GM18909 (cell line): ENCODE measurements around the gene QTRT2.
A peak's percentile ranks its signal among the peaks of the same experiment; 100 is the strongest.

ENCODE experiments used
- ATAC-seq: cut with Tn5 transposase; IDR thresholded peaks from one replicate; pipeline ENCODE4 v1.9.1; 2021; ENCODE audit warnings: mild to moderate bottlenecking; ENCODE audit not compliant: unreplicated experiment, poor library complexity

The QTRT2 gene

DNA sequence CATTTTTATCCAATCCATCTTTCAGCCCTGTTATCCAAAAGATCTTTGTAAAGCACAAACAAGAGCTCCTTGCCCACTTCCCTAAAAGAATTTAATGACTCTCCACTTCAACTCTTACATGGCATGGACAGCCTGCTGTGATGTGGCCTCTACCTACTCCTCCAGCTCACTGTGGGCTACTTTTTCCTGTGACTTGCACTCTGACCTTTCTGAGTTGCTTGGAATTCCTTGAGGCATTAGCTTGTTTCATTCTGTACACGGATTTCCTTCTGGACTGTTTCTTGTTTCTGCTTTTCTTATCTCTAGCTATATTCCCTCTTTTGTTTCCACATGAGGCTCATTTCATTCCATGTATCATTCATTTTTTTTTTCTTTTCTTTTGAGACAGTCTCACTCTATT is 15.2 kb downstream of the QTRT2 start:
- ATAC-seq = no peak

DNA sequence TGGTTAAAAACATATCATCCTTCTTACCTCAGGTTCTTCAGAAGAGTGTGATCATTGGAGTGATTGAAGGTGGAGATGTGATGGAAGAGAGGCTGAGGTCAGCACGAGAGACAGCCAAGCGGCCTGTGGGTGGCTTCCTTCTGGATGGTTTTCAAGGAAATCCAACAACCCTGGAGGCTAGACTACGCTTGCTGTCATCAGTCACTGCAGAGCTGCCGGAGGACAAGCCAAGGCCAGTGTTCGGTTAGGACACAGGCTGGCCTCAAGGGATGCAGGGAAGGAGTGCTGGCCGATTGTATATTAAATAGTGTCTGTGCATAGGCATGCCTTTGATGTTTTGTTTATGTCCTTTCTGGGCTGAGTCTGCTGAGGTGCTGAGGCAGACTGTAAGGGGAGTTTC is 20.2 kb downstream of the QTRT2 start:
- no peak for ATAC-seq

DNA sequence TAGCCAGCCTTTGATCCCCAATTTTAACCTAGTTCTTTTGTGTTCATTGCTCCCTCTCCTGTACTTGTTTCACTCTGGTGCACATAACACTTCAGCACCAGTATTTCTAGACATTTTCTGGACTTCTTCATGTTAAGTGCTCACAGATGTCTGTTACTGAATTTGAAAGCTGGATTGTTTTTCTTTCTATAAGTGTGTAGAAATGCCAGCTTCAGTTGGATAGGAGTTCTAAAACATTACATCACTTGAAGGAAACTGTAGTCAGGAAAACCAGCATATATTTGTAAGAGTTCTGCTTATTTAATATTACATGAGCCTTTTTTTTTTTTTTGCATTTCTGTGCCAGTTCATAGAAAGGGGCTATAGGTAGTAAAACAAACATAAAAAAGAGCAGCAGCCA is 21.6 kb downstream of the QTRT2 start:
- ATAC-seq = no peak

DNA sequence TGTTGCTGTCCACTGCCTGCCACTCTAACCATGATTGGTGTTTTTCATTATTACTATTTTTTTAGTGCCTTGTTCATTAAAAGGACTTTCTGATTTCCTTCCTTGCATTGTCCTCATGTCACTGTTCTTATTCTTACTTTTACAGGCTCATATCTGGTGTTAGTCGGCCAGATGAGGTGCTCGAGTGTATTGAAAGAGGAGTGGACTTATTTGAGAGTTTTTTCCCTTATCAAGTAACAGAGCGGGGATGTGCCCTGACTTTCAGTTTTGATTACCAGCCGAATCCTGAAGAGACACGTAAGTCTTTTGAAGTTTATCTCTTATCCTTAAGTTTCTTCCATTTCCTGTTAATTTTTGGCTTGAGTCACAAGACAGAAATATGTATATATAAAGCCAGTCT is 23.2 kb downstream of the QTRT2 start:
- no peak for ATAC-seq

DNA sequence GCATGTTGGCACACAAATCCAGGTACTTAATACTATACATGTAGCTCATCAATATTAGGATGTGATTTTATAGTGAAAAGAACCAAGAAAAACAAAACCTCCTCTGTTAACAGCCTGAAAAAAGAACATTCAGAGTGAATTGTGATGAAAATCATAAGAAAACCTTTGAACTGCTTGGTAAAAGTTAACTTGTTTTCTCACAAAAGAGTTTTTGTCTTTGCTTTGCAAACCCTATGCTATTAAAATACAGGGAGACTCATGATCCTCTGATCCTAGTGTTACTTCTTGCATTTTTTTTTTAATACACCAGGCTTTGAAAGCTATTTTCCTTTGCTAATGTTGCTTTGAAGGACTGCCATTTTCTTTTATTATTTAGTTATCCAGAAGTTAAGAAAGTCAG is 23.7 kb downstream of the QTRT2 start:
- ATAC-seq = no peak

DNA sequence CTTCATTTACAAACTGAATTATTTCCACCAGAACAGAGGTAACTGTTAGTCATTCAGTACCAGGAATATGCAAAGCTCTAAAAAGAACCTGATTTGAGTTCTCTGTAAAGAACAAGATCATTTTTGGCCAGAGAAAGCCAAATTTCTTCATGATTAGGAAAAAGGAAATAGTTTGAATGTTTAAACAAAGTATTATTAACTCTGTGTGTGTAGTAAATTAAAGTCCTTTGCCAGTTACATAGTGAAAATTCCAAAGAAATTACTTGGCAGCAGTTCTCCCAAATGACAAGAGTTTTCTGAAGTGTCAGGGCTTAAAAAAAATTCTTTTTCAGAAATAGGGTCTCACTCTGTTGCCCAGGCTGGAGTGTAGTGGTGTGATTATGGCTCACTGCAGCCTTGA is 24.5 kb downstream of the QTRT2 start:
- ATAC-seq = no peak

DNA sequence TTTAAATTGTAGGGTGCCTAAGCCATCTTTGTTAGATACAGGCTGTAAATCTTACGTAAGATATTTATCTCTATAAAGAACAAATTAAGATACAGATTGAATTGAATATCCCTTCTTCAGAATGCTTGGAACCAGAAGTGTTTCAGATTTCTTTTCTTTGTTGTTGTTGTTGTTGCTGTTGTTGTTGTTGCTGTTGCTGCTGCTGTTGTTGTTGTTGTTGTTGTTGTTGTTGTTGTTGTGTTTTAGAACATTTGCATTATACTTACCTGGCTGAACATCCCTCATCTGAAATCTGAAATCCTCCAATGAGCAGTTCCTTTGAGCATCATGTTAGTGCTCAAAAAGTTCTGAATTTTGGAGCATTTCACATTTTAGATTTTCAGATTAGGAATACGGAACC is 26.6 kb downstream of the QTRT2 start:
- no peak for ATAC-seq

DNA sequence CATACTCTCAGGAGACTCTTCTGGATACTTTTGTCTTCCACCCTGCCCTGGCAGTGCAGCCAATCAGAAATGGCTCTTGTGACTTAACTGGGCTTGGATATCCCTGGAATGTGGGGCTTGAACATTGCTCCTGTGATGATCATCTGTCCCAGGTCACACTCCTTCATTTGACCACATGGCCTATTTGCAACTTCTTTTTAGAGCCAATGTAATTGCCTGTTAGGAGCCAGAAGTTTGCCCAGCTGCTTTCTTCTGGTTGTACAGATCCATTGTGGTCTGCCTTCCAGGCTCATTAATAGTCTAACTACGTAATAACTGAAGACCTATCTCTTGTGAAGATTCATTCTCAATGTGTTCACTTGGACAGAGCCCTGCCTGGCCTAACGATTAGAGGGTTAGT is 29.8 kb downstream of the QTRT2 start:
- no peak for ATAC-seq

DNA sequence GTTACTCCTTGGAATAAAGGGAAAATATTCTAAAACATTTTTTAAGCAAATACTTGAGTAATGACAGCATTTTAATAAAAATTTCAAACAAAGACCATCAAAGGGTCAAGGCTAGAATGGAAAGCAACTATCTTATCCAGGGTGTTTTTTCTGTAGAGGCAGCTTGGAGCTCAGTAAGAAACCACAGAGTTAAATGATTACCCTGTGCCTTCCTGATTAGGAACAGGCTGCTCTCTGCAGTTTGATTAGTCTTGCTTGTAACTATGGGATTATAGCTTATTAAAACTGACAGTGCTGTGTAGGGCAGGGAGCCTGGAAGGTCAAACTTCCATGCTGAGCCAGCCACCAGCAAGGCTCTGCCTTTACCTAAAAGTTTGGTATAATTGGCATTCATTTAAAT is 33.1 kb downstream of the QTRT2 start:
- ATAC-seq = peak; percentile 65

DNA sequence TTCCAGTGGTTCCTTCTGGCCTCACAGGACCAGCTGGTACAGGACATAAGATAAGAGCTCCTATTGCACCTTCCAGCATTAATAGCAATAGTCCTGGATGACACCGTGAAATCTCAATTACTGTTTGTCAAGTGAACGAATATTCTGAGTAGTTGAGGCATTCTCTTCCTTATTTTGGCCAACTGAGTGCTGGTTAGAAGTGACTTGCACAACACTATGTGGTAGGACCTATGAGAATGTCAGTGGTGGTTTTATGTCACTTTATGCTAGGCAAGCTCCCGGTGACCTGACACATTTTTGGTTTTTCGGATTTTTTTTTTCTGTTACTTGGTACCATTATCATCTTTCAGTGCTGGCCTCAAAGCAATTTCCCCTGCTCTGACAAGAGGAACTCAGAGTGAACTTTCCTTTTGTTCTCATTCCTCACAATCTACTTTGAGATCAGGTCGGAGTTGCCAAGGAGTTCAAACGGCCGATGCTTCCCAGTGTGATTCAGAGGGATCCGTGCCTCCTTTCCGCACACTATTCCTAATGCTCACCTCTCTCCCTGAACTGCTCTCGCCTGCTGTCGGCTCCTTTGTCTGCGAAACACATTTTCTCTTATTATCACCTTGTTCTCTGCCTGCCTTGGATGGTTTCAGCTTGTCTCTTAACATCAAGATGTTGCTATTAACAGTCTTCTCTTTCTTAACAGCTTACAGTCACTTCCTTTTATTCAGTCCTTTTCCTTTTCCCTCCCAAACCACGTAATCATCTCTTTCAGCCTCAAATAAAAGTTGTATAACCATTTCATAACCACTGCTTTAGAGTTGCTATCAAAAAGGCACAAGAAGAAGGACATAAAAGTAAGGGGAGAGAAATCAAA is 35.8 kb downstream of the QTRT2 start:
- ATAC-seq = no peak

DNA sequence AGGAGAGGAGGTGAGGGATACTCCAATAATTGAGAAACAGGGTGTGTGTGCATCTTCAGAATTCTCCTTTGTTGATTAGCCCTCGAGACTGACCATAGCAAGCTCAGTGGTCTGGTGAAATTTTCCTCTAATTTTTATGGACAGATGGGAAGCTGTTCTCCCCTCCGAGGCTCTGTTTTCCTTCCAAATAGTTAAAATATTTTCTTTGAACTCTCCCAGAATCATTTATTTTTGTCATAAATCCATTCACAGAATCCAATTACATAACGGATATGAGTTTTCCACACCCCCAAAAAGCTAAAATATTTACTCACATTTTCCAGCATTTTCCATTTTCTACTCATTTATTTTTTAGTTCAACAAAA is 36.5 kb downstream of the QTRT2 start:
- ATAC-seq = no peak

DNA sequence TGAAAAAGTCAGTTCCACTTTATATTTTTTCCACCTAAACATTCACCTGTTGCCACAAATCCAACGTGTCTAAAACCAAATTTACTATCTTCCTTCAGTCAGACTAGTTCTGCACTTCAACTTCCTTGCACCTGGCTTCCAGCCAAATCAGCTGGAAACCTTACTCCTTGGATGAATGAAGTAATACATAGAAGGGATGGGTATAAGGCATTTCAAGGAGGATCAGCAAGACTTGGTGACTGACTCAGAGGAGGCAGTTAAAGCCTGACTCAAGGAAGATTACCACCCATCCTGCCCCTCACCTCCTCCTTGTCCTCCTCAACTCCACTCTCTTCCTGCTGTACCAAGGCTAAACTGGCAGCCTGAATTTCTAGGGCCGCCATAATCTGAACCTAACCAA is 37.1 kb downstream of the QTRT2 start:
- no peak for ATAC-seq

DNA sequence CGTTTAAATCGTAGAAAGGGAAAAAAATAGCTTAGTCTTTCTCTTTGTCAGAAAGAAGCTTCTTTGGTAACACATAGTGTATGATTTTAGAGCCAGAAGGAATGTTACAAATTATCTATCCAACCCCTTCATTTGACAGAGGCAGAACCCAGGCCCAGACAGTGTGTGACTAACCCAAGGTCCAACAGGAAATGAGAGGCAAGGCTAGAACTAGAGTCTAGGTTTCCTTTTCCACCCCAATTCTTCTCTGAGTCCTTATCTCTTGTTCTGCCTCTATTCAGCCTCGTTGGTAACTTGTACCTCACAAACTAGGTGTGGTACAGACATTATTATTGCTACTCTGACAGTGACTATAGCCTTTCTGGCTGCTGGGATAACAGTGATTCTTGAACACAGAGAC is 39.3 kb downstream of the QTRT2 start:
- ATAC-seq = no peak

DNA sequence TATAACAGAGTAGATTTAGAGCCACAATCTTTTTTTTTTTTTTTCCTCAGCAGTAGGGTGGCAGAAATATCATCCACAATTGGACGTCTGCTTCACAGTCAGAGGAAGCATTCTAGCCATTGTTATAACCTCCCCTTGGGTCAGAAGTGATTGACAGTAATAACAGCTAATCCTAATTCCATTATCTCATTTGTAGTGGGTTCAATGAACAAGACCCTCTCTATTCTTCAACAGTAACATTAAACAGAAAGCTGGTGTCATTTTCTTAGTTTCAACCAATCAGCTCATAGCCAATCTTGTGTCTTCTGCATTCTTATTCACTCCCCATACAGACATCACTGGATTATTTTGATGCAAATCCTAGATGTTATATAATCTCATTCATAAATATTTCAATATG is 44.6 kb downstream of the QTRT2 start:
- ATAC-seq = no peak

DNA sequence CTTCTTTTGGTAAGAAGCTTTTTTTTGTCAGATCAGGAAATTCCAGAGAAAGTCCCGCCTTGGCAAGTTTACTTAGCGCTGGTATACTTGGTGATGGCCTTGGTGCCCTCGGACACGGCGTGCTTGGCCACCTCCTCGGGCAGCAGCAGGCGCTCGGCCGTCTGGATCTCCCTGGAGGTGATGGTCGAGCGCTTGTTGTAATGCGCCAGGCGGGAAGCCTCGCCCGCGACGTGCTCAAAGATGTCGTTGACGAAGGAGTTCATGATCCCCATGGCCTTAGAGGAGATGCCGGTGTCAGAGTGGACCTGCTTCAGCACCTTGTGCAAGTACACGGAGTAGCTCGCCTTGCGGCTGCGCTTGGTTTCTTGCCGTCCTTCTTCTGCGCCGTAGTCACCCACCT is 46.6 kb downstream of the QTRT2 start:
- ATAC-seq = no peak

DNA sequence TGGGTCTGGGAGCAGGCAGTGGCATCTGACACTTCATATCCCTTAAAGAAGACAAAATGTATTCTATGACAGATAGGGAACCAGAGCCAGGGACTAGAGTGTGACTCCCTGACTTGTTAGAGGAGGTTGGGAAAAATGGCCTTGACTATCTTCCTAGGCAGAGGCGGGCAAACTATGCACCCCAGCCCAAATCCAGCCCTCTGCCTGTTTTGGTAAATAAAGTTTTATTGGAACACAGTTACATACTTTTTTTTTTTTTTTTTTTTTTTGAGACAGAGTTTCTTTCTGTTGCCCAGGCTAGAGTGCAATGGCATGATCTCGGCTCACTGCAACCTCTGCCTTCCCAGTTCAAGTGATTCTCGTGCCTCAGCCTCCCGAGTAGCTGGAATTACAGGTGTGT is 47.3 kb downstream of the QTRT2 start:
- no peak for ATAC-seq

DNA sequence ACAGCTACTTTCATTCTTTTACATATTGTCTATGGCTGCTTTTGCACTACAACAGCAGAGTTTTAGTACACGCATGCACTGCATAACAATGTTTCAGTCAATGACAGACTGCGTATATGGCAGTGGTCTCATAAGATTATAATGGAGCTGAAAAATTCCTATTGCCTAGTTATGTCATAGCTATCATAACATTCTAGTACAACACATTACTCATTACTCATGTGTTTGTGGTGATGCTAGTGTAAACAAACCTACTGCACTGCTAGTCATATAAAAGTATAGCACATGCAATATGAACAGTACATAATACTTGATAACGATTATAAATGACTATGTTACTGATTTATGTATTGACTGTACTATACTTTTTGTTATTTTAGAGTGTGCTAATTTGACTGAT is 47.9 kb downstream of the QTRT2 start:
- no peak for ATAC-seq

DNA sequence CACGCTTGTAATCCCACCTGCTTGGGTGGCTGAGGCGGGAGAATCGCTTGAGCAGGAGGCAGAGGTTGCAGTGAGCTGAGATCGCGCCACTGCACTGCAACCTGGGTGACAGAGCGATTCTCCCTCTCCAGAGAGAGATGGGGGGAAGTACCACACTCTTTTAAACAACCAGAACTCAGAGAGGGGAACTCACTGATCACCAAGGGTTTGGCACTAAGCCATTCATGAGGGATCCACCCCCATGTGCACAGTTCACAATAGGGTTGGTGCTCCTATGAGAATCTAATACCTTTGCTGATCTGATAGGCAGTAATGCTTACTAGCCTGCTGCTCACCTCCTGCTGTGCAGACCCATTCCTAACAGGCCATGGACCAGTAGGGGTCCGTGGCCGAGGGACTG is 51.6 kb downstream of the QTRT2 start:
- ATAC-seq = no peak

DNA sequence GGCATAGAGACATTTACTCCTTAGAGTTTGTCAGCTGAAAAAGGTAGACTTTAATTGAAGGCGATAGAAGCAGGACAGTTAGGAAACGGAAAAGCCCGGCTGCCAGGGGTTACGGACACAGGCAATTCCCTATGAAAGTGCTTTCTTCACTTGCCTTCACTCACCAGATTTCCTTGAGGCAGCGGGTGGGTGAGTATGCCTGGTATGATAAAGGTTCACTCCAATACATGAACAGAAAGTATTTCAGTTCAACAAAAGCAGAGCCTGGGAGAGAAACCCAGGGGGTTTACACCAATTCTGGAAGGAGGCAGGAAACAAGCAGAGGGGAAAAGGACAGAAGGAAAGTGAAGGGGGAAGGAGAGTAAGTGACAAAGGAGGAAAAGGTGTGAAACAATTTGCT is 53.9 kb downstream of the QTRT2 start:
- no peak for ATAC-seq

DNA sequence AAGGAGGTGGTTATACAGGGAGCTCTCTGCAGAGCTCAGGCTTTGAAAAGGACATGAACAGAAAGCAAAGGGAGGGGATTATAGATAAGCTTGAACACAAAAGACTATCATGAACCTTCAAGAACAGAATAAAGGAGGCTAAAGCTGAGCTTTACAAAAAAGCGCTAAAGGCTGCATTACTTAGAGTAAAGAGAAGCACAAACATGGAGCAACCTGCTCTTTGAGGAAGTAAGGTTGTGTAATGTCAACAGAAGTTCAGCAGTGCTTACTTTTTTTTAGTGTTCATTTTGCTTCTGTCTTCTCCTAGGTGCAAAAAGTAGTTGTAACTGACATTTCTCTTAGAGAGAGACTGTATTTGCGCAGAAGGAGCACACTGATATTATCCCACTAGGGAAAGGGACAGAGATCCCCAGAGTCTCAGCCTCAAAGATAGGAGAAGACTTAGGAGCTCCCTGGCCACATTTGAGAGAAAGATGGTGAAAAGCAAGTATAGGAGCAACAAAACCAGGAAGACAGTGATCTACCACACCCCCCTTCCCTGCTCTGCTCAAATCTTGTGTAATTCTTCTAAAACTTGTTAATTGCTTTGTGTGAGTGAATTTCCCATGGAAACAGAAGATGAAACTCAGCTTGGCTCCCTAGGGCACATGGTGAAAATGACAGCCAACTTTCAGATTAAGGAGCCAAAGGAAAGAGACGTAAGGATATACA is 54.7 kb downstream of the QTRT2 start:
- no peak for ATAC-seq

DNA sequence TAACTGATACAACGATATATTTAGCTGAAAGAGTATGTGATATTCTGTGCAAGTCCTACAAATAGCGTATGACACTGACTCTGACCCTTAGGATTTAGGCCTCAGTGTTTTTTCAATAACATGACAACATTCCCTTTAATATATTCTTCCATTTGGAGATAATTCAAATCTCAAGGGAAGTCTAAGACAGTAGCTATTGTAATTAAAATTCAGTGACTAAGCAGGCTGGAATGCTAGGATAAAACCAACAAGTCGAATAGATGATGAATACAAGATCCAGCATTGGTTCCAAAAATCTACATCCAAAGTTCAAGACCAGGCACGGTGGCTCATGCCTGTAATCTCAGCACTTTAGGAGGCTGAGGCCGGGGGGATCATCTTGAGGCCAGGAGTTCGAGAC is 56.2 kb downstream of the QTRT2 start:
- ATAC-seq = no peak

DNA sequence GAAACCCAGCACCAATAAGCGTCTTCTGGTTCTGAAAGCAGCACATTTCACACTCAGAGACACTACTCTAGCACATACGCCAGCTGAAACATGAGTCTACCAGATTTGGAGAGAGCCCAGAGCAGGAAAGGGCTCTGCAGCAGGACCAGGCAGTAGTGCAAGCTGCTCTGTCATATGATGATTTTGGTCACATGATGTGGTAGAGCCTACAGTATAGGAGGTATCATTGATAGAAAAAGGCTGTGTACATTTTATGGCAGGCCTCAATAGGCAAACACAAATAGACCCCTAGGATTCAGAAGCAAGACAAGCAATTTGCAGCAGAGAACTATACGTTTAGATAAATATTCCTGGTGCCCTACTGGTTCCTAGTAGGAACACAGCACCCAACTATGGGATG is 58.2 kb downstream of the QTRT2 start:
- ATAC-seq = no peak
